Fibroblast of skin of abdomen (primary cell): Measurements from ENCODE around the gene FYB1.
A peak's percentile ranks its signal among the peaks of the same experiment; 100 is the strongest.

Experiments
- DNase-seq: peaks from one replicate; pipeline ENCODE4 v3.0.0-alpha.2; 2013

Gene FYB1

GRCh38 chr5:39116344-39117170, 102.8 kb downstream of the FYB1 start:
- DNase-seq: no peak

GRCh38 chr5:39115644-39116343, 103.6 kb downstream of the FYB1 start:
- no peak for DNase-seq

- no peak for DNase-seq
These were observed 105.2 kb downstream of the FYB1 start for GRCh38 chr5:39114155-39114554.

GRCh38 chr5:39113354-39113953, 105.9 kb downstream of the FYB1 start:
- DNase-seq: no peak

- DNase-seq: no peak
These were observed 109.8 kb downstream of the FYB1 start for GRCh38 chr5:39109606-39110005.

- no peak for DNase-seq
These were observed 110.4 kb downstream of the FYB1 start for GRCh38 chr5:39108987-39109386.

GRCh38 chr5:39107350-39107749, 112.0 kb downstream of the FYB1 start:
- no peak for DNase-seq

- DNase-seq: peak; percentile 3
These were observed 113.0 kb downstream of the FYB1 start for GRCh38 chr5:39106322-39106721.

GRCh38 chr5:39104221-39104620, 115.1 kb downstream of the FYB1 start:
- DNase-seq: no peak

- peak; percentile 30 for DNase-seq
These were observed 116.6 kb downstream of the FYB1 start for GRCh38 chr5:39102684-39103155.

- DNase-seq: peak; percentile 90
These were observed 118.4 kb downstream of the FYB1 start for GRCh38 chr5:39100851-39101396.

- no peak for DNase-seq
These were observed 119.0 kb downstream of the FYB1 start for GRCh38 chr5:39100301-39100850.

GRCh38 chr5:39099831-39100230, 119.5 kb downstream of the FYB1 start:
- no peak for DNase-seq

- DNase-seq: peak; percentile 28
These were observed 126.0 kb downstream of the FYB1 start for GRCh38 chr5:39093352-39093751.

GRCh38 chr5:39092581-39093351, 126.6 kb downstream of the FYB1 start:
- DNase-seq: peak; percentile 41

GRCh38 chr5:39091940-39092580, 127.3 kb downstream of the FYB1 start:
- no peak for DNase-seq

- DNase-seq: no peak
These were observed 135.4 kb downstream of the FYB1 start for GRCh38 chr5:39083968-39084367.

- no peak for DNase-seq
These were observed 136.4 kb downstream of the FYB1 start for GRCh38 chr5:39082995-39083394.

- peak; percentile 47 for DNase-seq
These were observed 138.7 kb downstream of the FYB1 start for GRCh38 chr5:39080597-39081204.

- DNase-seq: no peak
These were observed 139.2 kb downstream of the FYB1 start for GRCh38 chr5:39080168-39080567.

- DNase-seq: no peak
These were observed 140.2 kb downstream of the FYB1 start for GRCh38 chr5:39079147-39079546.
